ENCODE data around the gene ACKR1. TPM values are rescaled to one million over a fixed set of nuclear protein-coding genes. Genes with fewer than 3 reads are reported as not detected.

ACKR1 gene
- total RNA-seq, 1 donor from 2014 or later: 102 TPM

GRCh38 chr1:159163614-159164228, 41.0 kb upstream of the ACKR1 start:
- no peak for DNase-seq (ENCODE audit: extremely low spot score in 2 of 2)
- no peaks in the 10 kb centered on the region for H3K27me3 ChIP-seq
- intact Hi-C loops (cut with DNase I): no loop called here

GRCh38 chr1:159168043-159168442, 36.6 kb upstream of the ACKR1 start:
- Histone ChIP-seq H3K27ac (no peak overlapping the region), H3K36me3 (no peaks in the 10 kb centered on the region), H3K4me3 (no peak overlapping the region), H3K9me3 (no peaks in the 10 kb centered on the region), H3K27me3 (no peaks in the 10 kb centered on the region), H3K4me1 (peaks cover 23% of the 10 kb centered on the region)
- intact Hi-C loops (cut with DNase I): no loop called here
- TF ChIP-seq POLR2A (IDR thresholded peaks at IDR 0.05) (no peak), POLR2AphosphoS5 (IDR thresholded peaks at IDR 0.05; ENCODE audit: insufficient read depth in 1 of 2, low read depth in 1 of 2) (no peak), CTCF (IDR thresholded peaks at IDR 0.05) (no peak)
- DNase-seq (ENCODE audit: extremely low spot score in 2 of 2): no peak

More at GRCh38 chr1:159163614-159164228, 41.0 kb upstream of the ACKR1 start:
- H3K36me3 ChIP-seq: no peaks in the 10 kb centered on the region
- H3K27ac ChIP-seq: no peak overlapping the region
- no peak for TF ChIP-seq POLR2A (IDR thresholded peaks at IDR 0.05)
- no peak for TF ChIP-seq POLR2AphosphoS5 (IDR thresholded peaks at IDR 0.05; ENCODE audit: insufficient read depth in 1 of 2, low read depth in 1 of 2)
- TF ChIP-seq CTCF (IDR thresholded peaks at IDR 0.05): no peak
- H3K4me3 ChIP-seq: no peak overlapping the region
- no peaks in the 10 kb centered on the region for H3K9me3 ChIP-seq
- peaks cover 15% of the 10 kb centered on the region for H3K4me1 ChIP-seq

GRCh38 chr1:159170639-159171038, 34.0 kb upstream of the ACKR1 start:
- intact Hi-C loops (cut with DNase I): no loop called here
- H3K9me3 ChIP-seq: no peaks in the 10 kb centered on the region
- TF ChIP-seq POLR2A (IDR thresholded peaks at IDR 0.05) (no peak), CTCF (IDR thresholded peaks at IDR 0.05) (no peak), POLR2AphosphoS5 (IDR thresholded peaks at IDR 0.05; ENCODE audit: insufficient read depth in 1 of 2, low read depth in 1 of 2) (no peak)
- H3K4me3 ChIP-seq: peak overlapping the region in 1 of 2 donors; percentile 61
- H3K27ac ChIP-seq: no peak overlapping the region
- no peaks in the 10 kb centered on the region for H3K27me3 ChIP-seq
- peaks cover 27% of the 10 kb centered on the region for H3K4me1 ChIP-seq
- no peak for DNase-seq (ENCODE audit: extremely low spot score in 2 of 2)
- H3K36me3 ChIP-seq: no peaks in the 10 kb centered on the region

- no peak for DNase-seq (ENCODE audit: extremely low spot score in 2 of 2)
- intact Hi-C loops (cut with DNase I): no loop called here
- H3K27ac ChIP-seq: peak within 1 kb of the TSS; percentile 77
- H3K4me1 ChIP-seq: peaks cover 27% of the 10 kb centered on the region
- TF ChIP-seq POLR2AphosphoS5 (IDR thresholded peaks at IDR 0.05; ENCODE audit: insufficient read depth in 1 of 2, low read depth in 1 of 2) (peak in 1 of 2 donors; percentile 37), CTCF (IDR thresholded peaks at IDR 0.05) (no peak), POLR2A (IDR thresholded peaks at IDR 0.05) (no peak)
- H3K4me3 ChIP-seq: peak within 1 kb of the TSS; percentile 51 to 61
- no peaks in the 10 kb centered on the region for H3K9me3 ChIP-seq
- H3K36me3 ChIP-seq: no peaks in the 10 kb centered on the region
- no peaks in the 10 kb centered on the region for H3K27me3 ChIP-seq
These were observed 33.4 kb upstream of the ACKR1 start, which contains the start of gene CADM3 for GRCh38 chr1:159171254-159171687. TSS of gene CADM3 (plus strand) at chr1:159171615. CDS start at chr1:159171766, 151 bp downstream.
